Large intestine (tissue), 12 donors: ENCODE data around the gene RPL9. TPM values are rescaled to one million over a fixed set of nuclear protein-coding genes. Genes with fewer than 3 reads are reported as not detected.
"Not testable (repeated sequence)": the region's sequence is repeated elsewhere in the genome, so short reads cannot be mapped to it uniquely, and the experiment has no call there.

Experiments used
- DNase-seq, 2 donors: peaks; one replicate each; pipeline versions ENCODE4 v3.0.0 to v3.0.0-alpha.2; 2013
- H3K27ac ChIP-seq: one replicate; pipeline ENCODE4 v1.5.1; 2013; ENCODE audit warnings: low read length
- H3K27me3 ChIP-seq: 2 replicates; pipeline ENCODE4 v1.6.1; 2013; ENCODE audit warnings: low read length; ENCODE audit not compliant: control insufficient read depth, insufficient read depth
- H3K36me3 ChIP-seq: 2 replicates; pipeline ENCODE4 v1.6.1; 2013; ENCODE audit warnings: low read length; ENCODE audit not compliant: control insufficient read depth, insufficient read depth
- H3K4me1 ChIP-seq: one replicate; pipeline ENCODE4 v1.6.1; 2013; ENCODE audit warnings: low read length; ENCODE audit not compliant: control insufficient read depth, insufficient read depth
- H3K4me3 ChIP-seq: one replicate; pipeline ENCODE4 v1.5.1; 2013; ENCODE audit warnings: low read length
- H3K9me3 ChIP-seq: one replicate; pipeline ENCODE4 v1.6.1; 2013; ENCODE audit warnings: mild to moderate bottlenecking, low read depth, low read length, moderate library complexity; ENCODE audit not compliant: control insufficient read depth
- WGBS: methylation state at CpG from one replicate; pipeline ENCODE4 v1.1.5; 2013; ENCODE audit warnings: low lambda C conversion rate; ENCODE audit not compliant: insufficient coverage; 5-methylcytosine and 5-hydroxymethylcytosine counted together
- long read RNA-seq, 11 donors: transcript quantifications; one replicate each; lab custom pipeline, GENCODE V29; 2026
- polyA plus RNA-seq: library from polyadenylated mRNA; unstranded; fragments of 120-200 nt; gene quantifications from one replicate; pipeline ENCODE4 v1.2.1, GENCODE V29; 2013

Gene RPL9
- polyA plus RNA-seq, result 1,880 TPM
- long read RNA-seq, donor 1, transcript RPL9-203 (7 exons, 1,127 nt), result minor isoform, 11 of 183 reads
- long read RNA-seq, donor 1, transcript RPL9-214 (8 exons, 2,354 nt), result major isoform, 49 of 183 reads
- long read RNA-seq, donor 1, partial matches to known transcripts, result 20 of 183 reads
- long read RNA-seq, donor 1, other reads (novel, unspliced or antisense), result 92 of 183 reads
- long read RNA-seq, donor 2, transcript RPL9-203 (7 exons, 1,127 nt), result minor isoform, 51 of 665 reads
- long read RNA-seq, donor 2, transcript RPL9-213 (4 exons, 973 nt), result minor isoform, 26 of 665 reads
- long read RNA-seq, donor 2, transcript RPL9-209 (5 exons, 1,028 nt), result minor isoform, 38 of 665 reads
- long read RNA-seq, donor 2, transcript RPL9-214 (8 exons, 2,354 nt), result major isoform, 361 of 665 reads
- long read RNA-seq, donor 2, partial matches to known transcripts, result 109 of 665 reads
- long read RNA-seq, donor 2, other reads (novel, unspliced or antisense), result 49 of 665 reads
- long read RNA-seq, donor 3, transcript RPL9-210 (3 exons, 619 nt), result minor isoform, 44 of 867 reads
- long read RNA-seq, donor 3, transcript RPL9-214 (8 exons, 2,354 nt), result major isoform, 407 of 867 reads
- long read RNA-seq, donor 3, transcript RPL9-203 (7 exons, 1,127 nt), result minor isoform, 74 of 867 reads
- long read RNA-seq, donor 3, transcript RPL9-213 (4 exons, 973 nt), result minor isoform, 39 of 867 reads
- long read RNA-seq, donor 3, partial matches to known transcripts, result 193 of 867 reads
- long read RNA-seq, donor 3, other reads (novel, unspliced or antisense), result 57 of 867 reads
- long read RNA-seq, donor 4, transcript RPL9-203 (7 exons, 1,127 nt), result minor isoform, 13 of 71 reads
- long read RNA-seq, donor 4, transcript RPL9-214 (8 exons, 2,354 nt), result major isoform, 50 of 71 reads
- long read RNA-seq, donor 4, partial matches to known transcripts, result 0 of 71 reads
- long read RNA-seq, donor 4, other reads (novel, unspliced or antisense), result 0 of 71 reads
- long read RNA-seq, donor 5, transcript RPL9-210 (3 exons, 619 nt), result minor isoform, 6 of 246 reads
- long read RNA-seq, donor 5, transcript RPL9-209 (5 exons, 1,028 nt), result minor isoform, 7 of 246 reads
- long read RNA-seq, donor 5, transcript RPL9-203 (7 exons, 1,127 nt), result minor isoform, 19 of 246 reads
- long read RNA-seq, donor 5, transcript RPL9-214 (8 exons, 2,354 nt), result major isoform, 164 of 246 reads
- long read RNA-seq, donor 5, partial matches to known transcripts, result 24 of 246 reads
- long read RNA-seq, donor 5, other reads (novel, unspliced or antisense), result 18 of 246 reads
- long read RNA-seq, donor 6, transcript RPL9-203 (7 exons, 1,127 nt), result minor isoform, 56 of 760 reads
- long read RNA-seq, donor 6, transcript RPL9-214 (8 exons, 2,354 nt), result major isoform, 328 of 760 reads
- long read RNA-seq, donor 6, transcript RPL9-213 (4 exons, 973 nt), result minor isoform, 34 of 760 reads
- long read RNA-seq, donor 6, transcript RPL9-210 (3 exons, 619 nt), result minor isoform, 35 of 760 reads
- long read RNA-seq, donor 6, partial matches to known transcripts, result 207 of 760 reads
- long read RNA-seq, donor 6, other reads (novel, unspliced or antisense), result 65 of 760 reads
- long read RNA-seq, donor 7, transcript RPL9-210 (3 exons, 619 nt), result minor isoform, 8 of 312 reads
- long read RNA-seq, donor 7, transcript RPL9-203 (7 exons, 1,127 nt), result minor isoform, 22 of 312 reads
- long read RNA-seq, donor 7, transcript RPL9-214 (8 exons, 2,354 nt), result major isoform, 186 of 312 reads
- long read RNA-seq, donor 7, transcript RPL9-213 (4 exons, 973 nt), result minor isoform, 15 of 312 reads
- long read RNA-seq, donor 7, partial matches to known transcripts, result 51 of 312 reads
- long read RNA-seq, donor 7, other reads (novel, unspliced or antisense), result 21 of 312 reads
- long read RNA-seq, donor 8, transcript RPL9-212 (3 exons, 584 nt), result minor isoform, 31 of 1,065 reads
- long read RNA-seq, donor 8, transcript RPL9-213 (4 exons, 973 nt), result minor isoform, 40 of 1,065 reads
- long read RNA-seq, donor 8, transcript RPL9-214 (8 exons, 2,354 nt), result major isoform, 607 of 1,065 reads
- long read RNA-seq, donor 8, transcript RPL9-203 (7 exons, 1,127 nt), result minor isoform, 88 of 1,065 reads
- long read RNA-seq, donor 8, partial matches to known transcripts, result 145 of 1,065 reads
- long read RNA-seq, donor 8, other reads (novel, unspliced or antisense), result 101 of 1,065 reads
- long read RNA-seq, donor 9, transcript RPL9-214 (8 exons, 2,354 nt), result major isoform, 546 of 1,001 reads
- long read RNA-seq, donor 9, transcript RPL9-212 (3 exons, 584 nt), result minor isoform, 34 of 1,001 reads
- long read RNA-seq, donor 9, transcript RPL9-213 (4 exons, 973 nt), result minor isoform, 32 of 1,001 reads
- long read RNA-seq, donor 9, transcript RPL9-203 (7 exons, 1,127 nt), result minor isoform, 80 of 1,001 reads
- long read RNA-seq, donor 9, partial matches to known transcripts, result 179 of 1,001 reads
- long read RNA-seq, donor 9, other reads (novel, unspliced or antisense), result 72 of 1,001 reads
- long read RNA-seq, donor 10, transcript RPL9-203 (7 exons, 1,127 nt), result minor isoform, 55 of 652 reads
- long read RNA-seq, donor 10, transcript RPL9-214 (8 exons, 2,354 nt), result major isoform, 392 of 652 reads
- long read RNA-seq, donor 10, transcript RPL9-213 (4 exons, 973 nt), result minor isoform, 27 of 652 reads
- long read RNA-seq, donor 10, transcript RPL9-210 (3 exons, 619 nt), result minor isoform, 17 of 652 reads
- long read RNA-seq, donor 10, partial matches to known transcripts, result 85 of 652 reads
- long read RNA-seq, donor 10, other reads (novel, unspliced or antisense), result 48 of 652 reads
- long read RNA-seq, donor 11, transcript RPL9-203 (7 exons, 1,127 nt), result minor isoform, 28 of 386 reads
- long read RNA-seq, donor 11, transcript RPL9-213 (4 exons, 973 nt), result minor isoform, 15 of 386 reads
- long read RNA-seq, donor 11, transcript RPL9-214 (8 exons, 2,354 nt), result major isoform, 217 of 386 reads
- long read RNA-seq, donor 11, transcript RPL9-210 (3 exons, 619 nt), result minor isoform, 14 of 386 reads
- long read RNA-seq, donor 11, partial matches to known transcripts, result 57 of 386 reads
- long read RNA-seq, donor 11, other reads (novel, unspliced or antisense), result 37 of 386 reads

GRCh38 chr4:39458505-39459300 lies at the start of gene RPL9, which contains the start of gene LIAS:
RPL9 (minus strand) TSS chr4:39458922; CDS start chr4:39458439, 483 bp downstream.
LIAS (plus strand) TSS chr4:39459056; CDS start chr4:39459118, 62 bp downstream.
- H3K36me3 ChIP-seq, result peaks cover 43% of the 10 kb centered on the region
- DNase-seq, result peak; percentile 99
- 0% methylated on average over 3 of the region's 55 CpGs for WGBS
- H3K4me3 ChIP-seq, result peak within 1 kb of the TSS; percentile 77
- peaks cover 12% of the 10 kb centered on the region for H3K4me1 ChIP-seq
- peak within 1 kb of the TSS; percentile 93 for H3K27ac ChIP-seq
- H3K27me3 ChIP-seq, result no peaks in the 10 kb centered on the region
- no peaks in the 10 kb centered on the region for H3K9me3 ChIP-seq

- Histone ChIP-seq H3K9me3 (no peaks in the 10 kb centered on the region), H3K36me3 (peaks cover 70% of the 10 kb centered on the region), H3K4me1 (peaks cover 3% of the 10 kb centered on the region), H3K27me3 (no peaks in the 10 kb centered on the region), H3K4me3 (no peak overlapping the region), H3K27ac (no peak overlapping the region)
- WGBS, result no CpG with 5 or more reads among the region's 1 CpG
- peak; percentile 11 to 51 for DNase-seq
Measured at GRCh38 chr4:39505581-39505980, 46.9 kb upstream of the RPL9 start.

GRCh38 chr4:39504538-39504937 lies 45.8 kb upstream of the RPL9 start:
- no peak for DNase-seq
- Histone ChIP-seq H3K4me1 (peaks cover 3% of the 10 kb centered on the region), H3K4me3 (no peak overlapping the region), H3K9me3 (no peaks in the 10 kb centered on the region), H3K27ac (no peak overlapping the region), H3K27me3 (no peaks in the 10 kb centered on the region), H3K36me3 (peaks cover 66% of the 10 kb centered on the region)
- no CpG with 5 or more reads among the region's 2 CpGs for WGBS

- DNase-seq, H3K4me1 ChIP-seq, H3K9me3 ChIP-seq, H3K27me3 ChIP-seq, H3K27ac ChIP-seq, H3K4me3 ChIP-seq: not testable (repeated sequence)
- peaks cover 60% of the 10 kb centered on the region for H3K36me3 ChIP-seq
- WGBS, result no CpG with 5 or more reads among the region's 4 CpGs
Measured at GRCh38 chr4:39502664-39503035, 43.9 kb upstream of the RPL9 start.

- no peak overlapping the region for H3K27ac ChIP-seq
- H3K4me3 ChIP-seq, result no peak overlapping the region
- H3K27me3 ChIP-seq, result no peaks in the 10 kb centered on the region
- H3K36me3 ChIP-seq, result peaks cover 55% of the 10 kb centered on the region
- peaks cover 3% of the 10 kb centered on the region for H3K4me1 ChIP-seq
- no peaks in the 10 kb centered on the region for H3K9me3 ChIP-seq
- DNase-seq, result no peak
Measured at GRCh38 chr4:39502019-39502663, 43.4 kb upstream of the RPL9 start.

- Histone ChIP-seq H3K36me3 (peaks cover 30% of the 10 kb centered on the region), H3K4me1 (no peaks in the 10 kb centered on the region), H3K9me3 (no peaks in the 10 kb centered on the region), H3K4me3 (no peak overlapping the region), H3K27ac (no peak overlapping the region), H3K27me3 (no peaks in the 10 kb centered on the region)
- no peak for DNase-seq
Measured at GRCh38 chr4:39498727-39499020, 40.0 kb upstream of the RPL9 start.

GRCh38 chr4:39497909-39498726 lies 39.4 kb upstream of the RPL9 start:
- Histone ChIP-seq H3K27me3 (no peaks in the 10 kb centered on the region), H3K9me3 (no peaks in the 10 kb centered on the region), H3K27ac (no peak overlapping the region), H3K4me1 (no peaks in the 10 kb centered on the region), H3K36me3 (peaks cover 25% of the 10 kb centered on the region), H3K4me3 (no peak overlapping the region)
- no CpG with 5 or more reads among the region's 1 CpG for WGBS
- no peak for DNase-seq
